A549 (cell line): ENCODE measurements around the gene TRAF4. TPM values are rescaled to one million over a fixed set of nuclear protein-coding genes. Genes with fewer than 3 reads are reported as not detected.

Source experiments
- ATAC-seq, 2 experiments: fragments of 200-7000 bp in 1 of 2; fragments of >200 bp in 1 of 2; cut with Nextera tagmentation in 1 of 2; cut with Tn5 transposase in 1 of 2; 3 replicates each; pipeline versions ENCODE4 v1.8.0 to v1.9.1; 2018 to 2020; ENCODE audit warnings: mild to moderate bottlenecking in 1 of 2, moderate library complexity in 1 of 2
- CTCF ChIA-PET: fragments of 300-600 bp; sonication (Branson Sonifier 250); formaldehyde crosslinking; extraction: SDS; loops from one replicate; lab custom pipeline; 2021; ENCODE audit warnings: antibody characterized with exemption, inconsistent platforms; lab: Yijun Ruan, JAX
- POLR2A ChIA-PET: fragments of 350-600 bp; formaldehyde crosslinking; extraction: SDS; loops from one replicate; lab custom pipeline; 2021; ENCODE audit warnings: antibody characterized with exemption, inconsistent platforms; lab: Yijun Ruan, JAX
- DNase-seq, 2 experiments: peaks; one replicate each; pipeline versions ENCODE4 v3.0.0 to v3.0.0-alpha.2; 2011 to 2016; ENCODE audit warnings: low read depth in 1 of 2, low spot score in 1 of 2
- FAIRE-seq: peaks from 2 replicates; lab custom pipeline; 2011; peaks lifted over from hg19 to GRCh38; lab: Jason Lieb, UNC
- H3K27ac ChIP-seq, 2 experiments: fragments of >200 bp; sonication (Bioruptor Twin); formaldehyde crosslinking; 3 replicates each; pipeline ENCODE4 v1.5.1; 2016 to 2017
- H3K4me1 ChIP-seq: fragments of >200 bp; sonication (Bioruptor Twin); formaldehyde crosslinking; 3 replicates; pipeline ENCODE4 v1.6.1; 2016
- H3K4me2 ChIP-seq: fragments of >200 bp; sonication (Bioruptor Twin); formaldehyde crosslinking; 3 replicates; pipeline ENCODE4 v1.6.1; 2016
- H3K4me3 ChIP-seq: fragments of >200 bp; sonication (Bioruptor Twin); formaldehyde crosslinking; 3 replicates; pipeline ENCODE4 v1.5.1; 2016
- H3K9me3 ChIP-seq: fragments of >200 bp; sonication (Bioruptor Twin); formaldehyde crosslinking; 3 replicates; pipeline ENCODE4 v1.6.1; 2016
- BHLHE40 ChIP-seq: IDR thresholded peaks from 2 replicates; pipeline ENCODE4 v1.6.1; 2012; ENCODE audit warnings: low read depth, low read length, inconsistent platforms
- CBX2 ChIP-seq: fragments of 200-600 bp; sonication (generic); IDR thresholded peaks from 2 replicates; pipeline ENCODE4 v1.6.1; 2016; ENCODE audit warnings: low read depth, mild to moderate bottlenecking, borderline replicate concordance
- CBX8 ChIP-seq: fragments of 200-600 bp; sonication (generic); IDR thresholded peaks from 2 replicates; pipeline ENCODE4 v1.6.1; 2016
- CEBPB ChIP-seq, 2 experiments: fragments of >200 bp in 1 of 2; sonication (Bioruptor Twin) in 1 of 2; formaldehyde crosslinking in 1 of 2; IDR thresholded peaks; 2 replicates each; pipeline ENCODE4 v1.6.1; 2012 to 2016
- CHD4 ChIP-seq: fragments of 200-600 bp; sonication (generic); IDR thresholded peaks from 2 replicates; pipeline ENCODE4 v1.6.1; 2016; ENCODE audit warnings: antibody characterized with exemption, mild to moderate bottlenecking, borderline replicate concordance
- EHF ChIP-seq: fragments of 250-450 bp; sonication (Bioruptor Pico); IDR thresholded peaks from 2 replicates; pipeline ENCODE4 v1.5.0; 2020; ENCODE audit warnings: mild to moderate bottlenecking
- EHMT2 ChIP-seq: fragments of 200-600 bp; sonication (generic); IDR thresholded peaks from 2 replicates; pipeline ENCODE4 v1.6.1; 2016; ENCODE audit warnings: antibody characterized with exemption, low read depth, mild to moderate bottlenecking, moderate library complexity
- EP300 ChIP-seq, 2 experiments: fragments of >200 bp; sonication (Bioruptor Twin); formaldehyde crosslinking; IDR thresholded peaks; 2 replicates in 1 of 2; 3 replicates in 1 of 2; pipeline ENCODE4 v1.6.1; 2016 to 2017
- ESRRA ChIP-seq: fragments of 150-350 bp; IDR thresholded peaks from 2 replicates; pipeline ENCODE4 v1.6.1; 2014; ENCODE audit warnings: mild to moderate bottlenecking, low read length, borderline replicate concordance
- FOSB ChIP-seq: fragments of 250-450 bp; sonication (Bioruptor Pico); IDR thresholded peaks from 2 replicates; pipeline ENCODE4 v1.5.0; 2020; ENCODE audit warnings: mild to moderate bottlenecking, moderate library complexity
- FOSL2 ChIP-seq, 2 experiments: fragments of 450-650 bp in 1 of 2; fragments of >200 bp in 1 of 2; sonication (Bioruptor Twin) in 1 of 2; formaldehyde crosslinking; IDR thresholded peaks; 2 replicates each; pipeline versions ENCODE4 v1.5.0 to v1.6.1; 2016 to 2020; ENCODE audit warnings: mild to moderate bottlenecking in 1 of 2, moderate library complexity in 1 of 2
- FOXS1 ChIP-seq: fragments of 250-450 bp; sonication (Bioruptor Pico); IDR thresholded peaks from 2 replicates; pipeline ENCODE4 v1.5.0; 2020; ENCODE audit warnings: mild to moderate bottlenecking, moderate library complexity
- HDAC2 ChIP-seq: fragments of 200-600 bp; sonication (generic); IDR thresholded peaks from 2 replicates; pipeline ENCODE4 v1.6.1; 2016
- HES2 ChIP-seq: fragments of >200 bp; sonication (Bioruptor Twin); formaldehyde crosslinking; IDR thresholded peaks from 2 replicates; pipeline ENCODE4 v1.6.1; 2016
- HOXA7 ChIP-seq: fragments of 250-450 bp; sonication (Bioruptor Pico); IDR thresholded peaks from 2 replicates; pipeline ENCODE4 v1.5.0; 2020; ENCODE audit warnings: mild to moderate bottlenecking, moderate library complexity
- HOXB13 ChIP-seq: fragments of 250-450 bp; sonication (Bioruptor Pico); IDR thresholded peaks from 2 replicates; pipeline ENCODE4 v1.5.0; 2020; ENCODE audit warnings: low read depth, mild to moderate bottlenecking, moderate library complexity
- JUNB ChIP-seq: fragments of >200 bp; sonication (Bioruptor Twin); formaldehyde crosslinking; IDR thresholded peaks from 2 replicates; pipeline ENCODE4 v1.6.1; 2016
- KDM5A ChIP-seq: fragments of 200-600 bp; sonication (generic); IDR thresholded peaks from 2 replicates; pipeline ENCODE4 v1.6.1; 2016; ENCODE audit warnings: antibody characterized with exemption, mild to moderate bottlenecking
- MAFK ChIP-seq: fragments of 450-650 bp; IDR thresholded peaks from 2 replicates; pipeline ENCODE4 v1.6.1; 2014; ENCODE audit not compliant: partially characterized antibody
- MAX ChIP-seq: IDR thresholded peaks from 2 replicates; pipeline ENCODE4 v1.6.1; 2012
- MAZ ChIP-seq: fragments of 150-350 bp; IDR thresholded peaks from 2 replicates; pipeline ENCODE4 v1.6.1; 2014; ENCODE audit warnings: antibody characterized with exemption, low read depth, low read length, borderline replicate concordance
- NFE2L2 ChIP-seq: fragments of 150-350 bp; conservative IDR thresholded peaks from 2 replicates; pipeline ENCODE4 v1.6.1; 2014; ENCODE audit warnings: low read length
- NPAS2 ChIP-seq: fragments of 250-450 bp; sonication (Bioruptor Pico); IDR thresholded peaks from 2 replicates; pipeline ENCODE4 v1.8.0; 2022; ENCODE audit warnings: mild to moderate bottlenecking, moderate library complexity, borderline replicate concordance
- NR3C1 ChIP-seq: fragments of >200 bp; sonication (Bioruptor Twin); formaldehyde crosslinking; IDR thresholded peaks from 3 replicates; pipeline ENCODE4 v1.6.1; 2017
- PBX3 ChIP-seq: IDR thresholded peaks from 2 replicates; pipeline ENCODE4 v1.6.1; 2012
- PHF8 ChIP-seq: fragments of 200-600 bp; sonication (generic); IDR thresholded peaks from 2 replicates; pipeline ENCODE4 v1.6.1; 2016; ENCODE audit warnings: low read depth, mild to moderate bottlenecking, antibody characterized with exemption, moderate library complexity, borderline replicate concordance
- POLR2A ChIP-seq: IDR thresholded peaks from 2 replicates; pipeline ENCODE4 v1.6.1; 2012; ENCODE audit warnings: mild to moderate bottlenecking, low read length
- POLR2AphosphoS2 ChIP-seq: conservative IDR thresholded peaks from 2 replicates; pipeline ENCODE4 v1.6.1; 2012; ENCODE audit warnings: low read length, improper control_type of control experiment, inconsistent platforms
- RAD21 ChIP-seq, 2 experiments: fragments of >200 bp in 1 of 2; sonication (Bioruptor Twin) in 1 of 2; formaldehyde crosslinking in 1 of 2; IDR thresholded peaks in 1 of 2; conservative IDR thresholded peaks in 1 of 2; 2 replicates in 1 of 2; 3 replicates in 1 of 2; pipeline ENCODE4 v1.6.1; 2012 to 2018; ENCODE audit warnings: inconsistent platforms in 1 of 2
- RFX5 ChIP-seq: fragments of 450-650 bp; IDR thresholded peaks from 2 replicates; pipeline ENCODE4 v1.7.1; 2014; ENCODE audit warnings: antibody characterized with exemption, mild to moderate bottlenecking, moderate library complexity
- RNF2 ChIP-seq: fragments of 200-600 bp; sonication (generic); IDR thresholded peaks from 2 replicates; pipeline ENCODE4 v1.6.1; 2016; ENCODE audit warnings: low read depth, mild to moderate bottlenecking, antibody characterized with exemption, moderate library complexity, borderline replicate concordance
- TFCP2L1 ChIP-seq: fragments of 250-450 bp; sonication (Bioruptor Pico); IDR thresholded peaks from 2 replicates; pipeline ENCODE4 v1.5.0; 2021; ENCODE audit warnings: mild to moderate bottlenecking
- TP53 ChIP-seq: fragments of 250-450 bp; sonication (Bioruptor Pico); IDR thresholded peaks from 2 replicates; pipeline ENCODE4 v1.5.0; 2021; ENCODE audit warnings: mild to moderate bottlenecking, moderate library complexity
- ZC3H11A ChIP-seq: fragments of 450-650 bp; IDR thresholded peaks from 2 replicates; pipeline ENCODE4 v1.6.1; 2014; ENCODE audit warnings: antibody characterized with exemption, mild to moderate bottlenecking
- ZFP36 ChIP-seq: fragments of 450-650 bp; IDR thresholded peaks from 2 replicates; pipeline ENCODE4 v1.6.1; 2014; ENCODE audit warnings: borderline replicate concordance; ENCODE audit not compliant: partially characterized antibody
- ZNF302 ChIP-seq: fragments of 250-450 bp; sonication (Bioruptor Pico); IDR thresholded peaks from 2 replicates; pipeline ENCODE4 v1.9.0; 2021; ENCODE audit warnings: inconsistent platforms, mild to moderate bottlenecking, moderate library complexity
- ZSCAN20 ChIP-seq: fragments of 250-450 bp; sonication (Bioruptor Pico); IDR thresholded peaks from 2 replicates; pipeline ENCODE4 v1.8.0; 2022; ENCODE audit warnings: mild to moderate bottlenecking, moderate library complexity
- WGBS: methylation state at CpG from one replicate; pipeline ENCODE4 v1.1.6; 2017; ENCODE audit errors: missing lambda C conversion rate; 5-methylcytosine and 5-hydroxymethylcytosine counted together
- polyA plus RNA-seq, 4 experiments: library from polyadenylated mRNA; depleted of rRNA in 3 of 4; stranded (reverse); fragments of >200 nt; fragmentation: RNase III in 1 of 4; extraction: RNeasy Plus Mini Kit Qiagen cat#74134 plus additional on column Dnase treatment in 1 of 4; gene quantifications; 2 replicates in 3 of 4; 3 replicates in 1 of 4; pipeline ENCODE4 v1.2.3, GENCODE V29; 2011 to 2017
- TF ChIP-seq, protein P1 (sequence below): fragments of 250-450 bp; sonication (Bioruptor Pico); IDR thresholded peaks from 2 replicates; pipeline ENCODE4 v1.5.0; 2020; ENCODE audit warnings: low read depth, mild to moderate bottlenecking, moderate library complexity
- TF ChIP-seq, protein P2 (sequence below): fragments of 450-650 bp; IDR thresholded peaks from 2 replicates; pipeline ENCODE4 v1.6.1; 2014; ENCODE audit warnings: antibody characterized with exemption
- TF ChIP-seq, protein P3 (sequence below): IDR thresholded peaks from 2 replicates; pipeline ENCODE4 v1.6.1; 2012; ENCODE audit warnings: low read depth, borderline replicate concordance

Gene TRAF4
- polyA plus RNA-seq, 2 of the 4 experiments (the other 2 are of a cell fraction), result 64.0 to 65.0 TPM

GRCh38 chr17:28725660-28726225, 18.1 kb upstream of the TRAF4 start:
- H3K4me3 ChIP-seq, result peak overlapping the region; percentile 63
- no peak for FAIRE-seq
- H3K27ac ChIP-seq, result peak overlapping the region; percentile 94 to 98
- peaks cover 47% of the 10 kb centered on the region for H3K4me1 ChIP-seq
- H3K4me2 ChIP-seq, result peak overlapping the region; percentile 92
- ATAC-seq, result peak; percentile 37 to 53
- no peaks in the 10 kb centered on the region for H3K9me3 ChIP-seq
- 1% methylated on average over 17 of the region's 45 CpGs for WGBS
- peak; percentile 64 to 86 for DNase-seq
- CTCF ChIA-PET, result interaction anchor here (0.9 to 17.5 kb wide), 36 partner anchors 10 to 389 kb away, joined by 3 to 977 read pairs (median 12); partner anchors contain the start of genes BLTP2, DHRS13, FAM222B and FLOT2
- POLR2A ChIA-PET, result interaction anchor here (0.6 to 5.3 kb wide), 9 partner anchors 9 to 240 kb away, joined by 3 to 369 read pairs (median 5); partner anchors contain the start of genes BLTP2, PHF12, PROCA1 and TRAF4
- TF ChIP-seq MAZ (peak; percentile 67; the same call in 1 of the 2 replicates), JUNB (no peak), KDM5A (no peak), MAFK (no peak), RNF2 (peak; percentile 81; the same call in 1 of the 2 replicates), NPAS2 (CRISPR knock-in tag) (no peak), HOXA7 (CRISPR knock-in tag) (peak; percentile 88), BHLHE40 (peak; percentile 90), CBX8 (no peak), RFX5 (no peak), ESRRA (no peak), TP53 (CRISPR knock-in tag) (peak; percentile 98), CBX2 (no peak), FOSB (CRISPR knock-in tag) (peak; percentile 64), HES2 (no peak), ZC3H11A (no peak; the same call in 1 of the 2 replicates), PBX3 (no peak; the same call in none of the 2 replicates), EHMT2 (no peak), HDAC2 (no peak), ZFP36 (no peak), NR3C1 (no peak), ZSCAN20 (CRISPR knock-in tag) (no peak), PHF8 (peak; percentile 54; the same call in 1 of the 2 replicates), RAD21 (conservative IDR thresholded peaks at IDR 0.05 in 1 of 2, IDR thresholded peaks at IDR 0.05 in 1 of 2) (no peak), TFCP2L1 (CRISPR knock-in tag) (peak; percentile 97), HOXB13 (CRISPR knock-in tag) (peak; percentile 66; the same call in 1 of the 2 replicates), CEBPB (IDR thresholded peaks at IDR 0.05) (no peak), POLR2A (peak; percentile 81), FOXS1 (CRISPR knock-in tag) (no peak), ZNF302 (CRISPR knock-in tag) (no peak), POLR2AphosphoS2 (peak; percentile 84; the same call in 1 of the 2 replicates), CHD4 (no peak), EHF (CRISPR knock-in tag) (peak; percentile 84), EP300 (IDR thresholded peaks at IDR 0.05) (no peak), NFE2L2 (no peak), FOSL2 (IDR thresholded peaks at IDR 0.05) (no peak), FOSL2 (CRISPR knock-in tag; IDR thresholded peaks at IDR 0.05) (peak; percentile 45), MAX (peak; percentile 96)
- TF ChIP-seq, protein P1, sequence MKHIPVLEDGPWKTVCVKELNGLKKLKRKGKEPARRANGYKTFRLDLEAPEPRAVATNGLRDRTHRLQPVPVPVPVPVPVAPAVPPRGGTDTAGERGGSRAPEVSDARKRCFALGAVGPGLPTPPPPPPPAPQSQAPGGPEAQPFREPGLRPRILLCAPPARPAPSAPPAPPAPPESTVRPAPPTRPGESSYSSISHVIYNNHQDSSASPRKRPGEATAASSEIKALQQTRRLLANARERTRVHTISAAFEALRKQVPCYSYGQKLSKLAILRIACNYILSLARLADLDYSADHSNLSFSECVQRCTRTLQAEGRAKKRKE (CRISPR knock-in tag), result no peak; the same call in 1 of the 2 replicates
- TF ChIP-seq, protein P2, sequence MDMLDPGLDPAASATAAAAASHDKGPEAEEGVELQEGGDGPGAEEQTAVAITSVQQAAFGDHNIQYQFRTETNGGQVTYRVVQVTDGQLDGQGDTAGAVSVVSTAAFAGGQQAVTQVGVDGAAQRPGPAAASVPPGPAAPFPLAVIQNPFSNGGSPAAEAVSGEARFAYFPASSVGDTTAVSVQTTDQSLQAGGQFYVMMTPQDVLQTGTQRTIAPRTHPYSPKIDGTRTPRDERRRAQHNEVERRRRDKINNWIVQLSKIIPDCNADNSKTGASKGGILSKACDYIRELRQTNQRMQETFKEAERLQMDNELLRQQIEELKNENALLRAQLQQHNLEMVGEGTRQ, result peak; percentile 30; the same call in 1 of the 2 replicates
- TF ChIP-seq, protein P3, sequence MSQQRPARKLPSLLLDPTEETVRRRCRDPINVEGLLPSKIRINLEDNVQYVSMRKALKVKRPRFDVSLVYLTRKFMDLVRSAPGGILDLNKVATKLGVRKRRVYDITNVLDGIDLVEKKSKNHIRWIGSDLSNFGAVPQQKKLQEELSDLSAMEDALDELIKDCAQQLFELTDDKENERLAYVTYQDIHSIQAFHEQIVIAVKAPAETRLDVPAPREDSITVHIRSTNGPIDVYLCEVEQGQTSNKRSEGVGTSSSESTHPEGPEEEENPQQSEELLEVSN, result peak; percentile 83
